GM18499 (cell line): ENCODE results near the gene UCN.

Experiments used
- ATAC-seq: cut with Tn5 transposase; IDR thresholded peaks from one replicate; pipeline ENCODE4 v1.9.1; 2021; ENCODE audit warnings: moderate number of reproducible peaks; ENCODE audit not compliant: insufficient read depth, unreplicated experiment

The UCN gene

DNA sequence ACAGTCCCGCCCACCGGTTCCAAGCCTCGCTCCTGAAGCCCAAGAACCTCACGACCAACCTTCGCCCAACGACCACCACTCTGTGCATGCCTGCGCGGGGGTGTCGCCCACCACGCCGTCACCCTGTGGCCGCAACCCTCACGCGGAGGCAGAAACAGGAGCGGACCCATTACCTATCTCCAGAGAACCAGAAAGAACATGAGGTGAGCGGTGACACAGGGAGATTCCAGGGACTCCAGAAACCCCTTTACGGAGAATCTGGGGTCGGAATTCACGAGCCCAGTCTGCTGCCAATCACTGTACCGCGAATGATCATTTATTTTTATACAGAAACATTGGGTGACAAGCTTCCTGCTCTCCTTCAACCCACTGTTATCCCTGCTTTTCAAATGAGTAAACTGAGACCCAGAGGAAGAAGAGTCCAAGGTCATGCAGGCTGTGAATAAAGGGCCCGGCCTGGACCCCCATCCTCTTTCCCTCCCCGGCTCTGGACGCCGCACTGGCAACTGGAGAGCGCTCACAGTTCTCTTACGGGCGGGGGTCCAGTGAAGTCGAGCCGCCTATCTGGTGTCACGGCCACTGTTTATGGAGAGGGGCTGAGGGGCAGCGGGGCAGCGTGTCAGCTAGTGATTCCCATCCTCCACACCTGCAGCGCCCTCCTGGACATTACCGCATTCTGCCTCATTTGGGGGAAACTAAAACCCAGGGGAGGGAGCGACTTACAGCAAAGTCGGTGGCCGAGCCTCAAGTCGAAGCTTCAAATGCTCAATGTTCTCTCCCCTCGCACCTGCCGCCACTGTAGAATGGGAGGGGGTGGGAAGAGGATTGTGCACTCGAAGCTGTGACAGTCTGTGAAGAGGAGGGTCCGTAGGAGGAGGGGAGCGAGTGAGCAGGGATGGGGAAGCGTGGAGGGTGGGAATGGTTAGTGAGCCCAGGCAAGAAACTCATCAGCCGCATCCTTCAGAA lies 44.7 kb downstream of the UCN start:
- ATAC-seq, result no peak

- no peak for ATAC-seq
Observed at GRCh38 chr2:27262379-27263286, 45.6 kb downstream of the UCN start, which contains the start of gene SLC30A3. SLC30A3 (minus strand) TSS chr2:27263047; CDS start chr2:27262906, 141 bp downstream.

DNA sequence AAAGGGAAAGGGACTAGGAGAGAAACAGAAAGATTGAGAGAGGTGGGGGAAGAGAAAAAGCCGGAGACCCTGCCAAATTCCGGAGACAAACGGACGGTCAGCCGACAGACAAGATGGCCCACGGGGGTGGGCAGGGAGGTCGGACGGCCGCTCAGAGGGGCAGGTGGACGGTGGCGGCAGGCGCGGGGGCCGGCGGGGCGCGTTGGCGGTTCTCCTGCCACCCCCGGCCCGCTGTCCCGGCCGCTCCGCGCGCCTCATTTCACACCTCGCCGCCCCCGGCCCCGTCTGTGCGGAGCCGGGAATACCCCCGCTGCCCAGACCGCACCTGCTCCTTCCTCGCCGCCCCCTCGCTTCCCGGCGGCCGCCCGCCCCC lies 46.3 kb downstream of the UCN start:
- ATAC-seq, result no peak

DNA sequence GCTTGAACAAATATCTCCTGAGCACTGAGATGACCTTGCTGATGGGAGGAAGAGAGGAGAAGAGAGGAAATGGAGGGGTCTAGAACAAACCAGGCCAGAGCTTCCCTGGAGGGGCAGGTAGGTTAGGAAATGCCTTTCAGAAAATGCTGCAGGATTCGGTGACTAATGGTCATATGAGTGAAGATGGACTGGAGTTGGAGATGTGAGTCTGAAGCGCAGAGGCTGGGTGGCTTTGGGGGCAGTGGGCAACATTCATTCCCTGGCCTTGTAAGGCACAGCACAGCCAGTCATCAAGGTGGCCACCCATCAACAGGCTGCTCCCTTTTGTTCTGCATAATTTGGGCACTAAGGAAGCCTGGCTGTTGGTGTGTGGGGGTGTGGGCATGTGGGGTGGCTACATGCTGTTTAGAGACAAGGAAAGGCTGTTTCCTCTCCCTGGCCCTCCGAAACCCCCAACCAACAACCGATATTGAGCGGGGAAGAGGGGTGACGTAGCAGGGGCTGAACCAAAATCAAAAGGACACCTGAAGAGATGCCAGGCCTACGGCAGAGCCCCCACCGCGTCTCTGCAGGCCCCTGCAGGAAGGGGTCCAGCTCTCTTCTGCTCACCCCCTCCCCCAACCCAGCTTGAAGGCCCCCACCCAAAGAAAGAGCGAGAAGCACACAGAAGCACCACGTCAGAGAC lies 46.9 kb downstream of the UCN start:
- no peak for ATAC-seq

DNA sequence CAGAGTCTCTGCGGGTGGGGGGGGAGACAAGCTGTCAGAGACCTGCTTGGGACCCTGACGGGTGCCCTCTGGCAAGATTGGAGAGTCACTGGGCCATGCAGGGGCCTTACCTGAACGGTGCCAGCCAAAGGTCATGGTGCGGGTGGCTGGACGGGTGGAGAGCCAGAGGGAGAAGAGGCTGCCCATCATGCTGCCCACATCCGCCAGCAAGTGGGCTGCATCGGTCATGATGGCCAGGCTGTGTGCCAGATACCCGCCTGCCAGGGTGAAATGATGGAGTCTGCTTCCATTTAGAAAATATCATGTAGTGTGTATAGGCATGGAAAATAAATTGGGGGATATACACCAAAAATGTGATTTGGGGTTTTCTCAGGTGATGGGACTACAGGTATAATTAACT lies 50.2 kb downstream of the UCN start:
- ATAC-seq, result no peak
